HG03175 (cell line): ENCODE results near the gene MS4A6A.
"Not testable (repeated sequence)": the region's sequence is repeated elsewhere in the genome, so short reads cannot be mapped to it uniquely, and the experiment has no call there.

ENCODE experiments used
- ATAC-seq: cut with Tn5 transposase; IDR thresholded peaks from one replicate; pipeline ENCODE4 v1.9.1; 2021; ENCODE audit warnings: mild to moderate bottlenecking, moderate library complexity; ENCODE audit not compliant: unreplicated experiment

MS4A6A gene

DNA sequence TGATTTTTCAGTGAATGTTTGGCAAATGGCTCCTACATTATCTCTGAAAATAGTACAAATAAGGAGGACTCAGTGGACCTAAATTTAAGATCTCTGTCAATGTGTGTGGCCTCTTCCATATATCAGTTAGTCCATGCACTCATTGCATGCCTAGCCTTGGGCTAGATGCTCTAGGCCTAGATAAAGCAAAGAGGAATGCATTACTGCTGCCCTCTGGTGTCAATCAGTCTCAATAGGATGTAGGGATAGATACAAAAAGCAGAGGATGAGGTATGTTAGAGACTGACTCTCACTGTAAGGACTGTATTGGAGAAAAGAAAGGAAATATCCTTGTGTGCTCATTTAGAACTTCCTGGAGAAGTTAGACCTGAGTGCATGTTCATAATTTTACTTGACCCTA is 52.4 kb downstream of the MS4A6A start:
- ATAC-seq = no peak

DNA sequence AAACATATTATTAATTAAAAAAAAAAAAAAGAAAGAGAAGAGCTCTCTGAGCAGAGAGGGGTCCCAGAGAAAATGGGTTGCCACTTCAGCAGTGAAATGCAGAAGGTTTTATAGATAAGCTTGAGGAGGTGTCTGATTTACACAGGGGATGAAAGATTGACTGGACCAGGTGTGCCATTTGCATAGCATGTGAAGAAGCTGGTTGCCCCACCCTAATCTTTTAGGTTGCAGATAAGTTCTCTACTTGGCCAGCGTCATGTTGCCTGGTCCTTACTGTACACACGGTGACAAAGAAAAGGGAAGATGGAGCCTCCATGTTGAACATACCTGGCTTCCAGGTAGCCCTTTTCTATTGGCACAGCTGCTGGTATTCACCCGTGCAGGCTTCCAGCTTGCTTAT is 53.0 kb downstream of the MS4A6A start:
- no peak for ATAC-seq

DNA sequence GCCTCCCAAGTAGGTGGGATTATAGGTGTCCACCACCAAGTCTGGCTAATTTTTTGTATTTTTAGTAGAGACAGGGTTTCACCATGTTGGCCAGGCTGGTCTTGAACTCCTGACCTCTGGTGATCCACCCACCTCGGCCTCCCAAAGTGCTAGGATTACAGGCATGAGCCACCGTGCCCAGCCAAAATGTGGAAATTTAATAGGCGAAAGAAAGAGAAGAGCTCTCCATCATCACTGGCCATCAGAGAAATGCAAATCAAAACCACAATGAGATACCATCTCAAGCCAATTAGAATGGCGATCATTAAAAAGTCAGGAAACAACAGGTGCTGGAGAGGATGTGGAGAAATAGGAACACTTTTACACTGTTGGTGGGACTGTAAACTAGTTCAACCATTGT is 54.0 kb downstream of the MS4A6A start:
- ATAC-seq = not testable (repeated sequence)

GRCh38 chr11:60128376-60128775 is 54.5 kb downstream of the MS4A6A start:
- ATAC-seq = no peak

DNA sequence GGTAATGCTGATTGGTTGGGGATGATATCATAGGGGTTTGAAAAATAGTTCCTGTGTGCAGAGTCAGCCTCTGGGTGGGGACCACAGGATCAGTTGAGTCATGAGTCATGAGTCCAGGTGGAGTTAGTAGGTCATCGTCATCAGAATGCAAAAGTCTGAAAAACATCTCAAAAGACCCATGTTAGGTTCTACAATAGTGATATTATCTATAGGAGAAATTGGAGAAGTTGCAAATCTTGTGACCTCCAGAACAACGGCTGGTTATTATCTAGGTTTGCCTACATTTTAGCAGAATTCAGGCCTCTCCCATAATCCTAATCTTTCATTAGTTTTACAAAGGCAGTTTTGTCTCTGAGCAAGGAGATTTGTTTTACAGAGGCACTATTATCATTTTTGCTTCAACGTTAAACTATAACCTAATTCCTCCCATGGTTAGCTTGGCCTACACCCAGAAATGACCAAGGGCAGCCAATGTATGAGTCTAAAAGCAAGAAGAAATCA is 55.5 kb downstream of the MS4A6A start:
- no peak for ATAC-seq

GRCh38 chr11:60125956-60126585 is 56.8 kb downstream of the MS4A6A start:
- ATAC-seq = no peak

DNA sequence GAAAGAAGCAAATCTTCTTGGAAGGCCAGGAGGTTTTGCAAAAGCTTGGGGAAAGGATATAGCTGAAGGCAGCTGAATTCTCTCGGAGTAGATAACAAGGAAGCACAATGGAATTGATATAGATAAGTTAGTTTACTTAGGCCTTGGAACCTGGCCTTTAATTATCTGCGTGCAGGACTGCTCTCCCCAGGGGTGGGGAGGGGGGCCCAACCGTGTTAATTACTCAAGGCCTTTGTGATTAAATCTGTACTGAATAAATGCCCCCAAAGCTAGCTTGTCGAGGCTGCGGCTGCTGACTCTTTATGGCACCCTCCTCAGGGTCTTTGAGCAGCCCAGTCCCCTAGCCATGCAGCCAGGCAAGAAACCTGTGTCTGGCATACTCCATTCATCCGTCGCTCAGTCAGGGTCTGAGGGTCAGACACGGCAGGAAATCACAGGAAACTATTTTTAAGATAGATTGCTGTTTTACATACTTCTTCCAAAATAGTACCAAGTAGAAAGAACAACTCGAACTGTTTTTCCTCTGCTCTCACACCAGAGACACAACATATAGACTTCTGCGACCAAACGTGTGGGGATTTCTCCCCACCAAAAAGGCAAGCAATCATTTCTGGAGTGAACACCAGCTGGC is 58.0 kb downstream of the MS4A6A start:
- ATAC-seq = no peak
